ENCODE data around the gene CTNNBIP1.

Gene CTNNBIP1

GRCh38 chr1:9801909-9802308, 108.2 kb downstream of the CTNNBIP1 start:
- TF ChIP-seq CTCF (conservative IDR thresholded peaks at IDR 0.05; ENCODE audit: low read depth, low read length), result no peak
- no peak overlapping the region for H3K4me3 ChIP-seq (ENCODE audit: low read depth, low read length)
- DNase-seq (ENCODE audit: low read depth), result no peak
